Measurements from ENCODE around the gene PHLPP1. TPM values are rescaled to one million over a fixed set of nuclear protein-coding genes. Genes with fewer than 3 reads are reported as not detected.

PHLPP1 gene
- total and polyA plus RNA-seq, 10 donors, result 1.2 to 10.6 (median 6.7) TPM

DNA sequence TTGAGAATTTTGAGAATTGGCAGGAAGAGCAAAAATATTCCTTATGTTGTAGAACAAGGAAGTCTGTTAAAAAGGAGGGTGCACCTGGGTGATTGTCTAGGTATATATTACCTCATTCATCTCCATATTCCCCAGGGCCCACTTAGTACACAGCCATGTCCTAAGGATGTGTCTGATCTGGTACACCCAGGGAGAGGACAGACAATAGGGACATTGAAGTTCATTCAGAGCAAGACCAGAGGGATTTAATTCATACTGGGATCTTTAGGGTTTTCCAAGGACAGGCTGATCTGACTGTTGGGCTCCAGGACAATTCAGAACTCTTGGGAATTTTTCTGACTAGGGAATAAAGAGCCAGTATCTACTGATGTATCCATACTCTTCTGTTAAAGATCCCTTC is 112.1 kb downstream of the PHLPP1 start:
- Histone ChIP-seq H3K27me3 (replicated peaks in 1 of 7) (no peaks in the 10 kb centered on the region), H3K4me3 (no peak overlapping the region), H3K9me3 (no peaks in the 10 kb centered on the region), H3K4me1 (peaks cover 0 to 8% (median 0%) of the 10 kb centered on the region in 6 donors), H3K27ac (no peak overlapping the region), H3K36me3 (peaks cover 0 to 10% (median 0%) of the 10 kb centered on the region in 6 donors)
- no peak for DNase-seq
- intact Hi-C loops (cut with DNase I; ENCODE audit: low total_unique reads), result no loop called here
- TF ChIP-seq, protein P1, sequence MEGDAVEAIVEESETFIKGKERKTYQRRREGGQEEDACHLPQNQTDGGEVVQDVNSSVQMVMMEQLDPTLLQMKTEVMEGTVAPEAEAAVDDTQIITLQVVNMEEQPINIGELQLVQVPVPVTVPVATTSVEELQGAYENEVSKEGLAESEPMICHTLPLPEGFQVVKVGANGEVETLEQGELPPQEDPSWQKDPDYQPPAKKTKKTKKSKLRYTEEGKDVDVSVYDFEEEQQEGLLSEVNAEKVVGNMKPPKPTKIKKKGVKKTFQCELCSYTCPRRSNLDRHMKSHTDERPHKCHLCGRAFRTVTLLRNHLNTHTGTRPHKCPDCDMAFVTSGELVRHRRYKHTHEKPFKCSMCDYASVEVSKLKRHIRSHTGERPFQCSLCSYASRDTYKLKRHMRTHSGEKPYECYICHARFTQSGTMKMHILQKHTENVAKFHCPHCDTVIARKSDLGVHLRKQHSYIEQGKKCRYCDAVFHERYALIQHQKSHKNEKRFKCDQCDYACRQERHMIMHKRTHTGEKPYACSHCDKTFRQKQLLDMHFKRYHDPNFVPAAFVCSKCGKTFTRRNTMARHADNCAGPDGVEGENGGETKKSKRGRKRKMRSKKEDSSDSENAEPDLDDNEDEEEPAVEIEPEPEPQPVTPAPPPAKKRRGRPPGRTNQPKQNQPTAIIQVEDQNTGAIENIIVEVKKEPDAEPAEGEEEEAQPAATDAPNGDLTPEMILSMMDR (IDR thresholded peaks at IDR 0.05 in 8 of 11, conservative IDR thresholded peaks at IDR 0.05 in 3 of 11), result no peak
- no peak for TF ChIP-seq POLR2AphosphoS5 (IDR thresholded peaks at IDR 0.05)
- TF ChIP-seq POLR2A (IDR thresholded peaks at IDR 0.05), result no peak

DNA sequence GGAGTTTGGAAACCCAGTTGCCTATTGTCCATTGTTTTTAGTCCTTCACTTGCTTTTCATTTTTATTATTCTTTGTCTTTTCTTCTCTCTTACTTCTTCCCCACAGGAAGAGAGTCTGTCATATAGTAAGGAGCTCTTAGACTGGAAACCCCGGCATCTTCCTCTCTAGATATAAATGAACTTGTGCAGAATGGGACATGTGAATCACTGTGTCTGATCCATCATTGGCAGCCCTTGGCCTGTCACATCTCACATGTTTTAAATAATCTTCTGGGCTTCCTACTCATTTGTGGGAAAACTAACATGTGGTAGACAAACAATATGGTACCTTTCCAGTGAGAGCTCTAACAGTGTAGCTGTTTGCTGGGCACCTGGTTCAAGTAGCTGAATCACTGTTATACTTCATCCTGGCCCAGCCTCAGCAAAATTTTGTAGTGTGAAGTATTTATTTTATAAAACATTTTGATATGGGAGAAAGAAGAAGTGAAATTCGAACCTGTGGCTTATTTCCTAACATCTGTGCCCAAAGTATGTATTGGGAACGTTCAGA is 112.8 kb downstream of the PHLPP1 start:
- intact Hi-C loops (cut with DNase I; ENCODE audit: low total_unique reads), result no loop called here
- Histone ChIP-seq H3K4me3 (no peak overlapping the region), H3K27ac (no peak overlapping the region), H3K27me3 (replicated peaks in 1 of 7) (no peaks in the 10 kb centered on the region), H3K36me3 (peaks cover 0 to 10% (median 0%) of the 10 kb centered on the region in 6 donors), H3K9me3 (no peaks in the 10 kb centered on the region), H3K4me1 (peaks cover 0 to 10% (median 0%) of the 10 kb centered on the region in 6 donors)
- TF ChIP-seq POLR2AphosphoS5 (IDR thresholded peaks at IDR 0.05) (no peak), POLR2A (IDR thresholded peaks at IDR 0.05) (no peak)
- TF ChIP-seq, protein P1 (IDR thresholded peaks at IDR 0.05 in 8 of 11, conservative IDR thresholded peaks at IDR 0.05 in 3 of 11), result no peak
- 46 to 55% (median 54%) methylated on average over 3 of the region's 3 CpGs for WGBS, 5 donors
- no peak for DNase-seq

DNA sequence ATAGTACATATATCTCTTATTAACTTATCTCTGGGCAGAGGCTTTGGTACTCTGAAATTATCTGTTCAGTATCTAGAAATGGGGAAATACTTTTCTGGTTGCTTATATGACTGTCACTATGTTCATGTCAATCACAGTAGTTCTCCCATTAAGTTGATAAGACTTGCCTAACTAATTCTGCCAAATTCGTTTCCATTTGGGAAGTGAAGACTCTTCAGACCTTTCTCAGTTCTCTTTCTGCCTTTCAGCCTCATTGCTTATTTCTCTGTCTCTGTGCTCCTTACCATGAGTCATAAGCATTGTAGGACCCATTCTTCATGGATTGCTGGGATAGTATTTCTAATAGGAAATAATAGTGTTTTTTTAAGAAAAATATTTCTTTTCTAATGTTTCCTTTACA is 113.5 kb downstream of the PHLPP1 start:
- no peak overlapping the region for H3K27ac ChIP-seq
- H3K4me3 ChIP-seq, result no peak overlapping the region
- no peaks in the 10 kb centered on the region for H3K9me3 ChIP-seq
- H3K27me3 ChIP-seq (replicated peaks in 1 of 7), result no peaks in the 10 kb centered on the region
- intact Hi-C loops (cut with DNase I; ENCODE audit: low total_unique reads), result no loop called here
- H3K4me1 ChIP-seq, result peaks cover 0 to 10% (median 0%) of the 10 kb centered on the region in 6 donors
- no peak for DNase-seq
- H3K36me3 ChIP-seq, result peaks cover 0 to 10% (median 0%) of the 10 kb centered on the region in 6 donors
- WGBS, 5 donors, result 26 to 45% (median 32%) methylated on average over 1 of the region's 1 CpG
- TF ChIP-seq POLR2AphosphoS5 (IDR thresholded peaks at IDR 0.05) (no peak), POLR2A (IDR thresholded peaks at IDR 0.05) (no peak)
- TF ChIP-seq, protein P1 (IDR thresholded peaks at IDR 0.05 in 8 of 11, conservative IDR thresholded peaks at IDR 0.05 in 3 of 11), result no peak

DNA sequence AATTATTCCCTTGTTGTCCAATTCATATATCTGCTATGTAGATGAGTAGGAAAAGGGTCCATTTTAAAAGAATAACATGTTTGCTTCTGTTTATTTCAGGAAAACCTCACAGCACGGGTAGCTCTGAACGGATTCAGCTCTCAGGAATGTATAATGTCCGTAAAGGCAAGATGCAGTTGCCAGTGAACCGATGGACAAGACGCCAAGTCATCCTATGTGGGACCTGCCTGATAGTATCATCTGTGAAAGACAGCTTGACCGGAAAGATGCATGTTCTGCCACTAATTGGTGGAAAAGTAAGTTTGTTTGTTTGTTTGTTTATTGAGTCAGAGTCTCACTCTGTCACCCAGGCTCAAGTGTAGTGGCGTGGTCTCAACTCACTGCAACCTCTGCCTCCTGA is 114.6 kb downstream of the PHLPP1 start:
- intact Hi-C loops (cut with DNase I; ENCODE audit: low total_unique reads), result no loop called here
- Histone ChIP-seq H3K9me3 (no peaks in the 10 kb centered on the region), H3K27me3 (replicated peaks in 1 of 7) (no peaks in the 10 kb centered on the region), H3K27ac (no peak overlapping the region), H3K4me3 (no peak overlapping the region), H3K4me1 (peaks cover 0 to 10% (median 0%) of the 10 kb centered on the region in 6 donors), H3K36me3 (peaks cover 0 to 10% (median 0%) of the 10 kb centered on the region in 6 donors)
- DNase-seq, result no peak
- TF ChIP-seq POLR2AphosphoS5 (IDR thresholded peaks at IDR 0.05) (no peak), POLR2A (IDR thresholded peaks at IDR 0.05) (no peak)
- TF ChIP-seq, protein P1 (IDR thresholded peaks at IDR 0.05 in 8 of 11, conservative IDR thresholded peaks at IDR 0.05 in 3 of 11), result no peak
- WGBS, 5 donors, result 94 to 98% (median 96%) methylated on average over 7 of the region's 7 CpGs

All from spleen (tissue), 11 donors.